ENCODE data around the gene LYG1. TPM values are rescaled to one million over a fixed set of nuclear protein-coding genes. Genes with fewer than 3 reads are reported as not detected.
"Not testable (repeated sequence)": the region's sequence is repeated elsewhere in the genome, so short reads cannot be mapped to it uniquely, and the experiment has no call there.

Gene LYG1
- total and polyA plus RNA-seq, 9 of the 15 experiments (the other 6 are each of a cell fraction or from before 2014, with no cell fraction given) = 0.64 to 2.6 (median 1.2) TPM

GRCh38 chr2:99346218-99346617 is 45.2 kb upstream of the LYG1 start:
- no peak for FAIRE-seq
- CTCF ChIA-PET (ENCODE audit: low intra/inter-chr PET ratio) = no interaction called here

GRCh38 chr2:99345446-99345845 is 44.4 kb upstream of the LYG1 start:
- intact Hi-C loops (cut with micrococcal nuclease); FAIRE-seq; H3K27ac ChIP-seq (ENCODE audit: extremely low read depth, low read depth, low read length); ATAC-seq; H3K27me3 ChIP-seq (ENCODE audit: control insufficient read depth in 2 of 2, insufficient read depth in 2 of 2, low read length in 2 of 2); in situ Hi-C loops (cut with MboI); H3K4me1 ChIP-seq (replicated peaks in 1 of 2; ENCODE audit: control insufficient read depth in 2 of 2, insufficient read depth in 2 of 2, low read length in 2 of 2); H3K9ac ChIP-seq (ENCODE audit: insufficient read depth in 1 of 2, low read depth in 2 of 2, low read length in 2 of 2); H3K9me1 ChIP-seq (ENCODE audit: control insufficient read depth, insufficient read depth, low read length); H2AFZ ChIP-seq (ENCODE audit: low read depth, low read length); POLR2A ChIA-PET; DNase-seq (ENCODE audit: extremely low read depth in 1 of 4, low spot score in 3 of 4); H3K4me2 ChIP-seq (ENCODE audit: insufficient read depth, low read length); CTCF ChIA-PET (ENCODE audit: low intra/inter-chr PET ratio); H3K4me3 ChIP-seq; BruUV-seq (replicated peaks); H3K9me3 ChIP-seq (replicated peaks; ENCODE audit: control insufficient read depth, insufficient read depth, low read depth, low read length): not testable (repeated sequence)
- peaks cover 19% of the 10 kb centered on the region for H4K20me1 ChIP-seq (replicated peaks; ENCODE audit: control insufficient read depth, insufficient read depth, low read length)
- H3K79me2 ChIP-seq (ENCODE audit: control insufficient read depth, insufficient read depth, low read length) = peaks cover 100% of the 10 kb centered on the region
- 96% methylated on average over 6 of the region's 7 CpGs for WGBS (ENCODE audit: insufficient coverage, low coverage, missing lambda C conversion rate)
- peaks cover 16% of the 10 kb centered on the region; the same call in 2 of the 3 replicates for H3K36me3 ChIP-seq (ENCODE audit: control insufficient read depth, insufficient read depth, low read length)

More at GRCh38 chr2:99346218-99346617, 45.2 kb upstream of the LYG1 start:
- ATAC-seq (no peak), DNase-seq (ENCODE audit: extremely low read depth in 1 of 4, low spot score in 3 of 4) (no peak)
- intact Hi-C loops (cut with micrococcal nuclease) (no loop called here), in situ Hi-C loops (cut with MboI) (no loop called here)
- no peaks in the 10 kb centered on the region for H3K9me1 ChIP-seq (ENCODE audit: control insufficient read depth, insufficient read depth, low read length)
- POLR2A ChIA-PET = no interaction called here
- BruUV-seq (replicated peaks) = no TSS peak
- H4K20me1 ChIP-seq (replicated peaks; ENCODE audit: control insufficient read depth, insufficient read depth, low read length) = peaks cover 18% of the 10 kb centered on the region
- H3K4me3 ChIP-seq = no peak overlapping the region
- TF ChIP-seq DACH1 (IDR thresholded peaks at IDR 0.05; ENCODE audit: partially characterized antibody) (peak; percentile 95), MCM7 (IDR thresholded peaks at IDR 0.05) (peak in 1 of 2 experiments; percentile 37; a peak in 1 of 4 replicates)
- TF ChIP-seq, protein P1, sequence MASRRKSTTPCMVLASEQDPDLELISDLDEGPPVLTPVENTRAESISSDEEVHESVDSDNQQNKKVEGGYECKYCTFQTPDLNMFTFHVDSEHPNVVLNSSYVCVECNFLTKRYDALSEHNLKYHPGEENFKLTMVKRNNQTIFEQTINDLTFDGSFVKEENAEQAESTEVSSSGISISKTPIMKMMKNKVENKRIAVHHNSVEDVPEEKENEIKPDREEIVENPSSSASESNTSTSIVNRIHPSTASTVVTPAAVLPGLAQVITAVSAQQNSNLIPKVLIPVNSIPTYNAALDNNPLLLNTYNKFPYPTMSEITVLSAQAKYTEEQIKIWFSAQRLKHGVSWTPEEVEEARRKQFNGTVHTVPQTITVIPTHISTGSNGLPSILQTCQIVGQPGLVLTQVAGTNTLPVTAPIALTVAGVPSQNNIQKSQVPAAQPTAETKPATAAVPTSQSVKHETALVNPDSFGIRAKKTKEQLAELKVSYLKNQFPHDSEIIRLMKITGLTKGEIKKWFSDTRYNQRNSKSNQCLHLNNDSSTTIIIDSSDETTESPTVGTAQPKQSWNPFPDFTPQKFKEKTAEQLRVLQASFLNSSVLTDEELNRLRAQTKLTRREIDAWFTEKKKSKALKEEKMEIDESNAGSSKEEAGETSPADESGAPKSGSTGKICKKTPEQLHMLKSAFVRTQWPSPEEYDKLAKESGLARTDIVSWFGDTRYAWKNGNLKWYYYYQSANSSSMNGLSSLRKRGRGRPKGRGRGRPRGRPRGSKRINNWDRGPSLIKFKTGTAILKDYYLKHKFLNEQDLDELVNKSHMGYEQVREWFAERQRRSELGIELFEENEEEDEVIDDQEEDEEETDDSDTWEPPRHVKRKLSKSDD (conservative IDR thresholded peaks at IDR 0.05; ENCODE audit: low read length) = no peak
- H3K36me3 ChIP-seq (ENCODE audit: control insufficient read depth, insufficient read depth, low read length) = peaks cover 16% of the 10 kb centered on the region; the same call in 2 of the 3 replicates
- peaks cover 100% of the 10 kb centered on the region for H3K79me2 ChIP-seq (ENCODE audit: control insufficient read depth, insufficient read depth, low read length)
- no peak overlapping the region for H2AFZ ChIP-seq (ENCODE audit: low read depth, low read length)
- H3K9me3 ChIP-seq (replicated peaks; ENCODE audit: control insufficient read depth, insufficient read depth, low read depth, low read length) = no peaks in the 10 kb centered on the region
- no peak overlapping the region for H3K4me2 ChIP-seq (ENCODE audit: insufficient read depth, low read length)
- no peak overlapping the region for H3K27ac ChIP-seq (ENCODE audit: extremely low read depth, low read depth, low read length)
- H3K4me1 ChIP-seq (replicated peaks in 1 of 2; ENCODE audit: control insufficient read depth in 2 of 2, insufficient read depth in 2 of 2, low read length in 2 of 2) = peaks cover 0 to 3% of the 10 kb centered on the region in 2 experiments; a peak in 1 of 5 replicates
- H3K27me3 ChIP-seq (ENCODE audit: control insufficient read depth in 2 of 2, insufficient read depth in 2 of 2, low read length in 2 of 2) = no peaks in the 10 kb centered on the region
- H3K9ac ChIP-seq (ENCODE audit: insufficient read depth in 1 of 2, low read depth in 2 of 2, low read length in 2 of 2) = no peak overlapping the region
